PC-3 (cell line): ENCODE data around the gene GPR183.

Experiments
- EZH2 ChIP-seq: fragments of 300-600 bp; sonication (generic); IDR thresholded peaks from one replicate; pipeline ENCODE4 v1.6.1; 2017; ENCODE audit warnings: antibody characterized with exemption, mild to moderate bottlenecking, low read length; ENCODE audit not compliant: unreplicated experiment
- EZH2phosphoT487 ChIP-seq: fragments of 300-600 bp; sonication (generic); IDR thresholded peaks from 2 replicates; pipeline ENCODE4 v1.6.1; 2018; ENCODE audit warnings: mild to moderate bottlenecking, antibody characterized with exemption, low read length, borderline replicate concordance
- TF ChIP-seq, protein P1 (sequence below): fragments of 300-600 bp; sonication (generic); conservative IDR thresholded peaks from 2 replicates; pipeline ENCODE4 v1.5.1; 2017; ENCODE audit warnings: antibody characterized with exemption, low read depth, mild to moderate bottlenecking, low read length

DNA sequence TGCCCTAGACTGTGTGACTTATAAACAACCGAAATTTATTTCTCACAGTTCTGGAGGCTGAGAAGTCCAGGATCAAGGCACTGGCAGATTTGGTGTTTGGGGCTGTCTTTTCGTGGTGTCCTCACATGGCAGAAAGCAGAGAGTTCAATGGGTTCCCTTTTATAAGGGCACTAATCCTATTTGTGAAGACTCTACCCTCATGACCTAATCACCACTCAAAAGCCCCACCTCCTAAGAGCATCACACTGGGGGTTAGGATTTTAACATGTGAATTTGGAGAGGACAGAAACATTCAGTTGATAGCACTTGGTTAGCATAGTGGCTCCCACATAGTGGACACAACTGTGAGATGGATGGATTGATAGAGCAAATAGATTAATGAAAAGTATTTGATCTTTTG is 27.6 kb downstream of the GPR183 start:
- TF ChIP-seq, protein P1, sequence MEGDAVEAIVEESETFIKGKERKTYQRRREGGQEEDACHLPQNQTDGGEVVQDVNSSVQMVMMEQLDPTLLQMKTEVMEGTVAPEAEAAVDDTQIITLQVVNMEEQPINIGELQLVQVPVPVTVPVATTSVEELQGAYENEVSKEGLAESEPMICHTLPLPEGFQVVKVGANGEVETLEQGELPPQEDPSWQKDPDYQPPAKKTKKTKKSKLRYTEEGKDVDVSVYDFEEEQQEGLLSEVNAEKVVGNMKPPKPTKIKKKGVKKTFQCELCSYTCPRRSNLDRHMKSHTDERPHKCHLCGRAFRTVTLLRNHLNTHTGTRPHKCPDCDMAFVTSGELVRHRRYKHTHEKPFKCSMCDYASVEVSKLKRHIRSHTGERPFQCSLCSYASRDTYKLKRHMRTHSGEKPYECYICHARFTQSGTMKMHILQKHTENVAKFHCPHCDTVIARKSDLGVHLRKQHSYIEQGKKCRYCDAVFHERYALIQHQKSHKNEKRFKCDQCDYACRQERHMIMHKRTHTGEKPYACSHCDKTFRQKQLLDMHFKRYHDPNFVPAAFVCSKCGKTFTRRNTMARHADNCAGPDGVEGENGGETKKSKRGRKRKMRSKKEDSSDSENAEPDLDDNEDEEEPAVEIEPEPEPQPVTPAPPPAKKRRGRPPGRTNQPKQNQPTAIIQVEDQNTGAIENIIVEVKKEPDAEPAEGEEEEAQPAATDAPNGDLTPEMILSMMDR: no peak
- TF ChIP-seq EZH2 (no peak), EZH2phosphoT487 (no peak)
